Measurements from ENCODE around the gene GOLGA8N.

GRCh38 chr15:32636410-32636809 is 43.2 kb downstream of the GOLGA8N start:
- TF ChIP-seq POLR2A (IDR thresholded peaks at IDR 0.05) (no peak), CTCF (IDR thresholded peaks at IDR 0.05) (no peak)
